OCI-LY7 (cell line): ENCODE results near the gene PHRF1. TPM values are rescaled to one million over a fixed set of nuclear protein-coding genes. Genes with fewer than 3 reads are reported as not detected.

ENCODE experiments used
- BruUV-seq: library from RNA; stranded (reverse); fragments of 400-500 nt; replicated peaks from 2 replicates; lab custom pipeline; 2021; lab: Mats Ljungman, UMichigan
- CTCF ChIA-PET: fragments of 300-600 bp; sonication (Branson Sonifier 250); formaldehyde crosslinking; loops from one replicate; lab custom pipeline; 2022; ENCODE audit warnings: antibody characterized with exemption; ENCODE audit not compliant: unreplicated experiment; lab: Charles Lee
- POLR2A ChIA-PET: fragments of 300-600 bp; sonication (Branson Sonifier 250); formaldehyde crosslinking; loops from one replicate; lab custom pipeline; 2022; ENCODE audit warnings: antibody characterized with exemption; lab: Charles Lee
- DNase-seq: peaks from one replicate; pipeline ENCODE4 v3.0.0-alpha.2; 2015; ENCODE audit warnings: low spot score
- H2AFZ ChIP-seq: fragments of 200-600 bp; sonication (generic), shearing (Covaris generic); 2 replicates; pipeline ENCODE4 v1.6.1; 2014; ENCODE audit warnings: mild to moderate bottlenecking, antibody characterized with exemption, low read length, moderate library complexity
- H3K27ac ChIP-seq: fragments of 200-600 bp; sonication (generic); 2 replicates; pipeline ENCODE4 v1.5.1; 2014; ENCODE audit warnings: mixed run types, low read depth, mild to moderate bottlenecking, moderate library complexity, low read length, inconsistent platforms; ENCODE audit not compliant: poor library complexity, severe bottlenecking
- H3K36me3 ChIP-seq: fragments of 200-600 bp; sonication (generic); 2 replicates; pipeline ENCODE4 v1.6.1; 2014; ENCODE audit warnings: mild to moderate bottlenecking, antibody characterized with exemption, low read length, moderate library complexity, mixed read lengths; ENCODE audit not compliant: insufficient read depth
- H3K4me1 ChIP-seq: fragments of 200-600 bp; sonication (generic); 2 replicates; pipeline ENCODE4 v1.5.1; 2014; ENCODE audit warnings: mild to moderate bottlenecking, low read length; ENCODE audit not compliant: insufficient read depth, poor library complexity, severe bottlenecking
- H3K4me2 ChIP-seq: fragments of 200-600 bp; sonication (generic); 2 replicates; pipeline ENCODE4 v1.6.1; 2014; ENCODE audit warnings: mild to moderate bottlenecking, low read length
- H3K4me3 ChIP-seq: fragments of 200-600 bp; sonication (generic); 2 replicates; pipeline ENCODE4 v1.5.1; 2014; ENCODE audit warnings: mild to moderate bottlenecking, low read depth, low read length; ENCODE audit not compliant: poor library complexity, severe bottlenecking
- H3K79me2 ChIP-seq: fragments of 200-600 bp; sonication (generic); 2 replicates; pipeline ENCODE4 v1.6.1; 2016; ENCODE audit warnings: low read depth, mild to moderate bottlenecking, low read length, moderate library complexity, mixed read lengths; ENCODE audit not compliant: insufficient read depth
- H3K9me2 ChIP-seq: fragments of 200-600 bp; sonication (generic); 2 replicates; pipeline ENCODE4 v1.6.1; 2016; ENCODE audit warnings: mild to moderate bottlenecking, low read length, mixed read lengths; ENCODE audit not compliant: insufficient read depth
- H3K9me3 ChIP-seq: fragments of 200-600 bp; sonication (generic); 2 replicates; pipeline ENCODE4 v1.6.1; 2014; ENCODE audit warnings: mild to moderate bottlenecking, mixed run types, low read length, mixed read lengths
- H4K20me1 ChIP-seq: fragments of 200-600 bp; sonication (generic); 2 replicates; pipeline ENCODE4 v1.6.1; 2014; ENCODE audit warnings: mild to moderate bottlenecking, antibody characterized with exemption, low read length, moderate library complexity, mixed read lengths; ENCODE audit not compliant: insufficient read depth
- EZH2phosphoT487 ChIP-seq: fragments of 200-600 bp; sonication (generic); IDR thresholded peaks from 2 replicates; pipeline ENCODE4 v1.6.1; 2018; ENCODE audit warnings: low read depth, borderline replicate concordance, mild to moderate bottlenecking, mixed run types, antibody characterized with exemption, low read length, moderate library complexity, mixed read lengths
- intact Hi-C: fragments of 100-400 bp; cut with micrococcal nuclease; formaldehyde crosslinking; loops from one replicate; pipeline ENCODE4 v1.10.0; 2022; ENCODE audit not compliant: unreplicated experiment
- total RNA-seq, 2 experiments: library from RNA; depleted of rRNA in 1 of 2; stranded (reverse); fragments of >200 nt in 1 of 2; shearing (Covaris generic) in 1 of 2; gene quantifications; 2 replicates each; pipeline ENCODE4 v1.2.3, GENCODE V29; 2014 to 2022
- TF ChIP-seq, protein P1 (sequence below): fragments of 200-600 bp; sonication (generic); conservative IDR thresholded peaks from 2 replicates; pipeline ENCODE4 v1.5.1; 2014; ENCODE audit warnings: mild to moderate bottlenecking, antibody characterized with exemption, low read length, moderate library complexity, mixed read lengths

PHRF1 gene
- total RNA-seq, 2 experiments from 2014 or later, result 25.6 to 45.4 TPM

GRCh38 chr11:551596-551995 is 24.7 kb upstream of the PHRF1 start:
- H3K4me1 ChIP-seq, result peaks cover 33% of the 10 kb centered on the region
- H2AFZ ChIP-seq, result no peak overlapping the region
- DNase-seq, result no peak
- H3K9me2 ChIP-seq, result no peaks in the 10 kb centered on the region
- H3K9me3 ChIP-seq, result no peaks in the 10 kb centered on the region
- ChIA-PET CTCF (no interaction called here), POLR2A (no interaction called here)
- BruUV-seq, result no TSS peak
- H3K36me3 ChIP-seq, result no peaks in the 10 kb centered on the region
- H4K20me1 ChIP-seq, result no peaks in the 10 kb centered on the region
- intact Hi-C loops, result no loop called here
- no peak overlapping the region for H3K27ac ChIP-seq
- H3K4me3 ChIP-seq, result no peak overlapping the region
- H3K79me2 ChIP-seq, result no peaks in the 10 kb centered on the region
- TF ChIP-seq EZH2phosphoT487, result no peak
- TF ChIP-seq, protein P1, sequence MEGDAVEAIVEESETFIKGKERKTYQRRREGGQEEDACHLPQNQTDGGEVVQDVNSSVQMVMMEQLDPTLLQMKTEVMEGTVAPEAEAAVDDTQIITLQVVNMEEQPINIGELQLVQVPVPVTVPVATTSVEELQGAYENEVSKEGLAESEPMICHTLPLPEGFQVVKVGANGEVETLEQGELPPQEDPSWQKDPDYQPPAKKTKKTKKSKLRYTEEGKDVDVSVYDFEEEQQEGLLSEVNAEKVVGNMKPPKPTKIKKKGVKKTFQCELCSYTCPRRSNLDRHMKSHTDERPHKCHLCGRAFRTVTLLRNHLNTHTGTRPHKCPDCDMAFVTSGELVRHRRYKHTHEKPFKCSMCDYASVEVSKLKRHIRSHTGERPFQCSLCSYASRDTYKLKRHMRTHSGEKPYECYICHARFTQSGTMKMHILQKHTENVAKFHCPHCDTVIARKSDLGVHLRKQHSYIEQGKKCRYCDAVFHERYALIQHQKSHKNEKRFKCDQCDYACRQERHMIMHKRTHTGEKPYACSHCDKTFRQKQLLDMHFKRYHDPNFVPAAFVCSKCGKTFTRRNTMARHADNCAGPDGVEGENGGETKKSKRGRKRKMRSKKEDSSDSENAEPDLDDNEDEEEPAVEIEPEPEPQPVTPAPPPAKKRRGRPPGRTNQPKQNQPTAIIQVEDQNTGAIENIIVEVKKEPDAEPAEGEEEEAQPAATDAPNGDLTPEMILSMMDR, result no peak
- no peak overlapping the region for H3K4me2 ChIP-seq

- no peaks in the 10 kb centered on the region for H3K79me2 ChIP-seq
- no peak overlapping the region for H3K4me3 ChIP-seq
- no peaks in the 10 kb centered on the region for H3K9me2 ChIP-seq
- intact Hi-C loops, result no loop called here
- H3K9me3 ChIP-seq, result no peaks in the 10 kb centered on the region
- no peak for DNase-seq
- peaks cover 34% of the 10 kb centered on the region for H3K4me1 ChIP-seq
- no peaks in the 10 kb centered on the region for H3K36me3 ChIP-seq
- CTCF ChIA-PET, result no interaction called here
- H3K27ac ChIP-seq, result no peak overlapping the region
- BruUV-seq, result no TSS peak
- POLR2A ChIA-PET, result no interaction called here
- no peak overlapping the region for H3K4me2 ChIP-seq
- TF ChIP-seq, protein P1, result no peak
- no peak for TF ChIP-seq EZH2phosphoT487
- no peaks in the 10 kb centered on the region for H4K20me1 ChIP-seq
- H2AFZ ChIP-seq, result no peak overlapping the region
Observed at GRCh38 chr11:553083-553987, 22.9 kb upstream of the PHRF1 start.

DNA sequence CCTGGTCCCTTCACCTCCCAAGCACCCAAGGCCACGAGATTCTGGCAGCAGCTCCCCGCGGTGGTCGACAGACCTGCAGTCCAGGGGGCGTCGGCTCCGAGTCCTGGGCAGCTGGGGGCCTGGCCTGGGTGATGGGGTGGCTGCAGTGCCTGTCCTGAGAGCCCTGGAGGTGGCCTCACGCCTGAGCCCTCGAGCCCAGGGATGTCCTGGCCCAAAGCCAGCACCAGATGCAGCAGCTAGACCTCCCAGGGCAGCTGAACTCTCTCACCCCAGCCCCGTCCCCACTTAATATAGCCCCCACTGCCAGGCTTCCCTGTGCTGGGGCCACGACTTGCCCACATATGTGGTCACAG is 22.3 kb upstream of the PHRF1 start:
- Histone ChIP-seq H3K4me2 (no peak overlapping the region), H2AFZ (no peak overlapping the region), H3K79me2 (no peaks in the 10 kb centered on the region), H4K20me1 (no peaks in the 10 kb centered on the region), H3K9me3 (no peaks in the 10 kb centered on the region), H3K9me2 (no peaks in the 10 kb centered on the region), H3K4me3 (no peak overlapping the region), H3K4me1 (peaks cover 31% of the 10 kb centered on the region), H3K27ac (no peak overlapping the region), H3K36me3 (no peaks in the 10 kb centered on the region)
- ChIA-PET POLR2A (no interaction called here), CTCF (no interaction called here)
- TF ChIP-seq, protein P1, result no peak
- no peak for TF ChIP-seq EZH2phosphoT487
- intact Hi-C loops, result no loop called here
- no peak for DNase-seq
- no TSS peak for BruUV-seq
